ENCODE data around the gene TTC7B.

The TTC7B gene

GRCh38 chr14:90605430-90605829 is 210.8 kb downstream of the TTC7B start:
- Histone ChIP-seq H3F3A (ENCODE audit: insufficient read depth) (no peaks in the 10 kb centered on the region), H4K20me1 (ENCODE audit: low read depth, low read length) (no peaks in the 10 kb centered on the region), H3K4me3 (ENCODE audit: insufficient read depth, low read length, poor library complexity, severe bottlenecking) (no peak overlapping the region), H3K79me2 (ENCODE audit: insufficient read depth, low read length) (no peaks in the 10 kb centered on the region), H3K27ac (ENCODE audit: low read depth, low read length) (no peak overlapping the region), H2AFZ (ENCODE audit: low read depth, low read length, severe bottlenecking) (no peak overlapping the region), H3K9me2 (replicated peaks; ENCODE audit: insufficient read depth, low read length) (no peaks in the 10 kb centered on the region), H3K36me3 (ENCODE audit: low read length) (no peaks in the 10 kb centered on the region), H3K9ac (ENCODE audit: low read length) (no peak overlapping the region), H3K4me2 (ENCODE audit: low read depth, low read length, poor library complexity, severe bottlenecking) (no peak overlapping the region), H3K9me3 (ENCODE audit: insufficient read depth, low read length) (no peaks in the 10 kb centered on the region), H3K27me3 (ENCODE audit: low read length) (no peaks in the 10 kb centered on the region)
- no peak for TF ChIP-seq EZH2phosphoT487 (conservative IDR thresholded peaks at IDR 0.05; ENCODE audit: low read length)
- TF ChIP-seq, protein P1, sequence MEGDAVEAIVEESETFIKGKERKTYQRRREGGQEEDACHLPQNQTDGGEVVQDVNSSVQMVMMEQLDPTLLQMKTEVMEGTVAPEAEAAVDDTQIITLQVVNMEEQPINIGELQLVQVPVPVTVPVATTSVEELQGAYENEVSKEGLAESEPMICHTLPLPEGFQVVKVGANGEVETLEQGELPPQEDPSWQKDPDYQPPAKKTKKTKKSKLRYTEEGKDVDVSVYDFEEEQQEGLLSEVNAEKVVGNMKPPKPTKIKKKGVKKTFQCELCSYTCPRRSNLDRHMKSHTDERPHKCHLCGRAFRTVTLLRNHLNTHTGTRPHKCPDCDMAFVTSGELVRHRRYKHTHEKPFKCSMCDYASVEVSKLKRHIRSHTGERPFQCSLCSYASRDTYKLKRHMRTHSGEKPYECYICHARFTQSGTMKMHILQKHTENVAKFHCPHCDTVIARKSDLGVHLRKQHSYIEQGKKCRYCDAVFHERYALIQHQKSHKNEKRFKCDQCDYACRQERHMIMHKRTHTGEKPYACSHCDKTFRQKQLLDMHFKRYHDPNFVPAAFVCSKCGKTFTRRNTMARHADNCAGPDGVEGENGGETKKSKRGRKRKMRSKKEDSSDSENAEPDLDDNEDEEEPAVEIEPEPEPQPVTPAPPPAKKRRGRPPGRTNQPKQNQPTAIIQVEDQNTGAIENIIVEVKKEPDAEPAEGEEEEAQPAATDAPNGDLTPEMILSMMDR (IDR thresholded peaks at IDR 0.05; ENCODE audit: insufficient read depth, low read length, poor library complexity, severe bottlenecking) = no peak

DNA sequence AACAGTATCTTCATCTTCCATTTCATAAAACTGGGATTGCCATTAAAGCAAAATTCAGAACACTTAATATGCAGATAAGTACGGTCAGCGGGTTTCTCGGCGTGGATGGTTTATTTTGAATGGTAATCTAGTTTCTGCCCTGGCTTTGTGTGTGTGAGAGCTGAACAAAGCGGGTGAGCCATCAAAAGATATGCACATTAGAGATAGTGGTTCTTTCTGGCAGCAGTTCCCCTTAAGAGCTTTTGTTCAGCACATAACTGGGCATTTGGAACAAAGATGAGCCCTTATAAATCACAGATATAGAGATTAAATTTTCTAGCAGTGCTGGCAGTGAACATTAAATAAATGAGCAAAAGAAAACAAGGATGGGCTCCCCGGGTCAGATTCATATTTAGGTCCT is 211.9 kb downstream of the TTC7B start:
- Histone ChIP-seq H3K36me3 (ENCODE audit: low read length) (no peaks in the 10 kb centered on the region), H4K20me1 (ENCODE audit: low read depth, low read length) (no peaks in the 10 kb centered on the region), H3F3A (ENCODE audit: insufficient read depth) (no peaks in the 10 kb centered on the region), H2AFZ (ENCODE audit: low read depth, low read length, severe bottlenecking) (no peak overlapping the region), H3K9me2 (replicated peaks; ENCODE audit: insufficient read depth, low read length) (no peaks in the 10 kb centered on the region), H3K9me3 (ENCODE audit: insufficient read depth, low read length) (no peaks in the 10 kb centered on the region), H3K27ac (ENCODE audit: low read depth, low read length) (no peak overlapping the region), H3K27me3 (ENCODE audit: low read length) (no peaks in the 10 kb centered on the region), H3K4me3 (ENCODE audit: insufficient read depth, low read length, poor library complexity, severe bottlenecking) (no peak overlapping the region), H3K79me2 (ENCODE audit: insufficient read depth, low read length) (no peaks in the 10 kb centered on the region), H3K4me2 (ENCODE audit: low read depth, low read length, poor library complexity, severe bottlenecking) (no peak overlapping the region), H3K9ac (ENCODE audit: low read length) (no peak overlapping the region)
- TF ChIP-seq, protein P1 (IDR thresholded peaks at IDR 0.05; ENCODE audit: insufficient read depth, low read length, poor library complexity, severe bottlenecking) = no peak
- TF ChIP-seq EZH2phosphoT487 (conservative IDR thresholded peaks at IDR 0.05; ENCODE audit: low read length) = no peak

GRCh38 chr14:90603841-90604240 is 212.4 kb downstream of the TTC7B start:
- Histone ChIP-seq H3K4me2 (ENCODE audit: low read depth, low read length, poor library complexity, severe bottlenecking) (no peak overlapping the region), H3K9ac (ENCODE audit: low read length) (no peak overlapping the region), H3K4me3 (ENCODE audit: insufficient read depth, low read length, poor library complexity, severe bottlenecking) (no peak overlapping the region), H4K20me1 (ENCODE audit: low read depth, low read length) (no peaks in the 10 kb centered on the region), H3K27me3 (ENCODE audit: low read length) (no peaks in the 10 kb centered on the region), H3F3A (ENCODE audit: insufficient read depth) (no peaks in the 10 kb centered on the region), H2AFZ (ENCODE audit: low read depth, low read length, severe bottlenecking) (no peak overlapping the region), H3K36me3 (ENCODE audit: low read length) (no peaks in the 10 kb centered on the region), H3K9me3 (ENCODE audit: insufficient read depth, low read length) (no peaks in the 10 kb centered on the region), H3K27ac (ENCODE audit: low read depth, low read length) (no peak overlapping the region), H3K79me2 (ENCODE audit: insufficient read depth, low read length) (no peaks in the 10 kb centered on the region), H3K9me2 (replicated peaks; ENCODE audit: insufficient read depth, low read length) (no peaks in the 10 kb centered on the region)
- no peak for TF ChIP-seq EZH2phosphoT487 (conservative IDR thresholded peaks at IDR 0.05; ENCODE audit: low read length)
- TF ChIP-seq, protein P1 (IDR thresholded peaks at IDR 0.05; ENCODE audit: insufficient read depth, low read length, poor library complexity, severe bottlenecking) = no peak

All from SU-DHL-6 (cell line).